ENCODE measurements around the gene SMAD6. TPM values are rescaled to one million over a fixed set of nuclear protein-coding genes. Genes with fewer than 3 reads are reported as not detected.
A peak's percentile ranks its signal among the peaks of the same experiment; 100 is the strongest.

SMAD6 gene
- total RNA-seq, 1 experiment from 2014 or later: 7.6 TPM

DNA sequence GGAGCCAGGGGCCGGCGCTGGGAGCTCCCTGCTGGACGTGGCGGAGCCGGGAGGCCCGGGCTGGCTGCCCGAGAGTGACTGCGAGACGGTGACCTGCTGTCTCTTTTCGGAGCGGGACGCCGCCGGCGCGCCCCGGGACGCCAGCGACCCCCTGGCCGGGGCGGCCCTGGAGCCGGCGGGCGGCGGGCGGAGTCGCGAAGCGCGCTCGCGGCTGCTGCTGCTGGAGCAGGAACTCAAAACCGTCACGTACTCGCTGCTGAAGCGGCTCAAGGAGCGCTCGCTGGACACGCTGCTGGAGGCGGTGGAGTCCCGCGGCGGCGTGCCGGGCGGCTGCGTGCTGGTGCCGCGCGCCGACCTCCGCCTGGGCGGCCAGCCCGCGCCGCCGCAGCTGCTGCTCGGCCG lies 1.5 kb downstream of the SMAD6 start:
- Histone ChIP-seq H3K4me3 (peak overlapping the region; percentile 62), H3K36me3 (no peaks in the 10 kb centered on the region), H3K27me3 (no peaks in the 10 kb centered on the region), H3K27ac (no peak overlapping the region), H3K4me1 (peaks cover 7% of the 10 kb centered on the region; the same call in 1 of the 2 replicates), H3K9me3 (replicated peaks) (no peaks in the 10 kb centered on the region)
- peak; percentile 55 to 59 for DNase-seq

- Histone ChIP-seq H3K27me3 (no peaks in the 10 kb centered on the region), H3K9me3 (replicated peaks) (no peaks in the 10 kb centered on the region), H3K4me1 (peaks cover 7% of the 10 kb centered on the region; the same call in 1 of the 2 replicates), H3K27ac (no peak overlapping the region), H3K36me3 (no peaks in the 10 kb centered on the region), H3K4me3 (peak overlapping the region; percentile 62)
- peak in 1 of 2 experiments; percentile 15 for DNase-seq
These were observed 2.2 kb downstream of the SMAD6 start for GRCh38 chr15:66704019-66704802.

DNA sequence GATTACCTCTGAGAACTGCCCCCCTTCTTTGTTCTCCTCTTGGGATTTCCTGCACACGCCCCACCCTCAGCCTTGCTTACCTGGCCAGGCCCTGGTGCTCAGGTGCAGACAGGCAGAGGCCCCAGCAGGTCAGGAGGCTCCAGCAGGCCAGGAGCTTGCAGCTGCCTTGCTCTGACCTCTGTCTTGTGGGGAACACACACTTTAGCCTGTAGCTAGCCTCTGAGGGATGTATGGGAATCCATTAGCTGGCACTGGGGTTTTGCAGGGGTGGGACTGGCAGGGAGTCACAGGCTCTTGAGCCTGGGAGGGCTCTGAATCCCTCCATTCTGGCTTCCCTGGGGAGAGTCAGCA lies 2.7 kb downstream of the SMAD6 start:
- DNase-seq: no peak
- Histone ChIP-seq H3K27ac (no peak overlapping the region), H3K36me3 (no peaks in the 10 kb centered on the region), H3K27me3 (no peaks in the 10 kb centered on the region), H3K4me3 (no peak overlapping the region; the same call in 1 of the 2 replicates), H3K9me3 (replicated peaks) (no peaks in the 10 kb centered on the region), H3K4me1 (peaks cover 7% of the 10 kb centered on the region; the same call in 1 of the 2 replicates)

DNA sequence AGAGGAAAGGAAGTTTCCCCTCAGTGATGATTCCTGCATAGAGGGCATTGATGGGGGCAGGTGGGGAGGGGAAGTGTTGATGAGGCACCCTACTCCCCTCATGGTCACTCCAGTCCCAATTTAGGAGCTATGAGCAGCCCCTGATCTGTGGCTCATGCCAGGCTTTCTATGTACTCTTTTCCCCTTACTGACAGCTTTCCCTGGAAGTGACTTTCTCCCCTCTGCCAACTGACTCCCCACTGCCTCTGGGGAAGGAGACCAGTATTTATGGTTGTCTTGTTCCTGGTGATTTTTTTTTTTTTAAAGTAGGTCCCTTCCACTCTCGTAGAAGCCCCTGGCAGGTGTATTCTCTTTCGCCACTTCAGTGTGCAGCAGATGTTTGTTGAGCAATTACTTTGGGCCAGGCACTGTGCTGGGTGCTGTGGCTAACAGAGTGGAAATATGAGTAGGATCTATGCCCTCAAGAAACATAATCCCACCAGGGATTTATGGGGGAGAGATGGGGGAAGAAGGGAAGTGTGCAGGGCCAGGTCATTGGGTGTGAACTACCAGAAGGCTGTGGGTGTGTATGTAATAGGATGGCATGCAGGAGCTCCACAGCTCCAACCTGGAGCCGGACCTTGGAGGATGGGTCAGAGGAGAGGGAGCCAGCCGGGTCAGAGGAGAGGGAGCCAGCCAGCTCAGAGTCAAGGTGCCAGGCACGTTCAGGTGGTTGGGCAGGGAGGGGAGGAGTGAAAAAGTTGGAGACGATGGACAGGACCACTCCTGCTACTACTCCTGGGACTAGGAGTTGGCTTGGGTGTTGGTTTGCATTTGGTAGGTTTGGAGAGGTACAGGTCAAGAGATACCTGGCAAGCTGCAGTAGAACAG lies 3.5 kb downstream of the SMAD6 start:
- no peaks in the 10 kb centered on the region for H3K27me3 ChIP-seq
- H3K36me3 ChIP-seq: no peaks in the 10 kb centered on the region
- DNase-seq: no peak
- no peak overlapping the region for H3K27ac ChIP-seq
- H3K4me1 ChIP-seq: peaks cover 7% of the 10 kb centered on the region; the same call in 1 of the 2 replicates
- no peak overlapping the region for H3K4me3 ChIP-seq
- H3K9me3 ChIP-seq (replicated peaks): no peaks in the 10 kb centered on the region

DNA sequence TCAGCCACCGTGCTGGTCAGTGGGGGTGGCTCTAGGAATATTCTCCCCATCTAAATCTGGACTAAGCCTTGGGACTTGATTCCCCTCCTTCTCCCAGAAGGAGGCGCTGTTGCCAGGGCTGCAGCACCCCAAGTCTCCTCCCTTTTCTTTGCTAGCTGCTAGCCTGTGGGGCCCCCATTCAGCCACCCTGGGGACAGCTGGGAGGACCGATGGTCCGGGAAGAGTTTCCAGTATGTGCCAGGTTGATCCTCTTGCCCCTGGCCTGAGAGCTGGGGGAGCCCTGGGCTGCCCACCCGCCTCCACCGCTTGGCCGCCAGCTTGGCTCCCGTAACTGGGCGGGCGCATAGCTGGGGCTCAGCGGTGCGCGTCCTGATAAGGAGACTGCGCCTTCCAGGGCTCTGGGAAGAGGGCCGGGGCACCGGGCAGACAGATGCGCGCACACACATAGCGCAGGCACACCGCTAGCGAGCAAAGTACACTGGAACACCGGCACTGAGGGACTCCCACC lies 4.2 kb downstream of the SMAD6 start:
- H3K27ac ChIP-seq: no peak overlapping the region
- no peak overlapping the region for H3K4me3 ChIP-seq
- no peaks in the 10 kb centered on the region for H3K27me3 ChIP-seq
- peaks cover 7% of the 10 kb centered on the region; the same call in 1 of the 2 replicates for H3K4me1 ChIP-seq
- no peaks in the 10 kb centered on the region for H3K36me3 ChIP-seq
- H3K9me3 ChIP-seq (replicated peaks): no peaks in the 10 kb centered on the region
- DNase-seq: peak in 1 of 2 experiments; percentile 26

DNA sequence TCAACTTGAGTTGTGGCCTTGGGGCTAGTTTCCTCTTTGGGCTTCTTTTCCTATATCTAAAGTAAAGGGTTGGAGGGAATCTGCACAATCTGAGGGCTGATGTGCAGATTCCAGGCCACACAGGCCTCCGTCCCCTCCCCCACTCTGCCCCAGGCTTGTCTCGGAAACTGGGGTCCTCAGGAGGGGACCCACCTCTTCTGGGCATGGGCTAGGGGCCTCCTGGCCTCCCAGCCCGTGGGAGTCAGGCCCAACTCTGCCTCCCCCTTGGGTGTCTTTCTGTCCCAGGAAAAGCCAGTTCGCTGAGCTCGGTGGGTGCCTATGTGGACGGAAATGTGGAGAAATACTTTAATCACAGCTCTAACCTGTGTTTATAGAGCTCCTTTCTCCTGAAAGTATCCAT lies 4.8 kb downstream of the SMAD6 start:
- no peak overlapping the region for H3K27ac ChIP-seq
- no peaks in the 10 kb centered on the region for H3K27me3 ChIP-seq
- H3K9me3 ChIP-seq (replicated peaks): no peaks in the 10 kb centered on the region
- H3K36me3 ChIP-seq: no peaks in the 10 kb centered on the region
- H3K4me1 ChIP-seq: peaks cover 7% of the 10 kb centered on the region; the same call in 1 of the 2 replicates
- DNase-seq: no peak
- no peak overlapping the region for H3K4me3 ChIP-seq

GRCh38 chr15:66707310-66708082 lies 5.5 kb downstream of the SMAD6 start:
- no peak overlapping the region for H3K4me3 ChIP-seq
- no peaks in the 10 kb centered on the region for H3K36me3 ChIP-seq
- no peaks in the 10 kb centered on the region for H3K27me3 ChIP-seq
- H3K4me1 ChIP-seq: peaks cover 7% of the 10 kb centered on the region; the same call in 1 of the 2 replicates
- peak in 1 of 2 experiments; percentile 42 for DNase-seq
- no peaks in the 10 kb centered on the region for H3K9me3 ChIP-seq (replicated peaks)
- no peak overlapping the region for H3K27ac ChIP-seq

- Histone ChIP-seq H3K27ac (no peak overlapping the region), H3K4me3 (no peak overlapping the region), H3K4me1 (peaks cover 7% of the 10 kb centered on the region; the same call in 1 of the 2 replicates), H3K36me3 (no peaks in the 10 kb centered on the region), H3K27me3 (no peaks in the 10 kb centered on the region), H3K9me3 (replicated peaks) (no peaks in the 10 kb centered on the region)
- no peak for DNase-seq
These were observed 6.4 kb downstream of the SMAD6 start for GRCh38 chr15:66708389-66708788.

DNA sequence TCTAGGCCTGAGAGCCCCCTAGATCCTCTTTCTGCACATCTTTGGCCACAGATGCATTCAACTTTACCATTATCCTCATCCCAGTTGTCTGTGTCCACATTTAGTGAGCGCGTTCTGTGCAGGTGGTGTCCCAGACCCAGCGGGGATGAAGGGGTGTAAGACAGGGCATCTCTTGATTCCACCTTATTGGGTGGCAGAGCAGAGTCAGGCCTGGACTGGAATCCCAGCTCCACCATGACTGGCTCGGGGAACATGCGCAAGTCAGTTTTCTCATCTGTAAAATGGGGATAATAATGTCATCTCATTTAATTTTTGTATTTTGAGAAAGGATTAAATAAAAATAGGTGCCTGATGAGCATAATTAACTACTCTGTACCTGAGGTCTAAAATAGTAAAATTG lies 7.8 kb downstream of the SMAD6 start:
- H3K27me3 ChIP-seq: no peaks in the 10 kb centered on the region
- H3K27ac ChIP-seq: no peak overlapping the region
- DNase-seq: no peak
- no peaks in the 10 kb centered on the region for H3K9me3 ChIP-seq (replicated peaks)
- no peak overlapping the region for H3K4me3 ChIP-seq
- peaks cover 19% of the 10 kb centered on the region for H3K4me1 ChIP-seq
- no peaks in the 10 kb centered on the region for H3K36me3 ChIP-seq

GRCh38 chr15:66711260-66711659 lies 9.2 kb downstream of the SMAD6 start:
- Histone ChIP-seq H3K27ac (no peak overlapping the region), H3K4me3 (no peak overlapping the region), H3K36me3 (no peaks in the 10 kb centered on the region), H3K27me3 (no peaks in the 10 kb centered on the region), H3K4me1 (peaks cover 31% of the 10 kb centered on the region), H3K9me3 (replicated peaks) (no peaks in the 10 kb centered on the region)
- no peak for DNase-seq

DNA sequence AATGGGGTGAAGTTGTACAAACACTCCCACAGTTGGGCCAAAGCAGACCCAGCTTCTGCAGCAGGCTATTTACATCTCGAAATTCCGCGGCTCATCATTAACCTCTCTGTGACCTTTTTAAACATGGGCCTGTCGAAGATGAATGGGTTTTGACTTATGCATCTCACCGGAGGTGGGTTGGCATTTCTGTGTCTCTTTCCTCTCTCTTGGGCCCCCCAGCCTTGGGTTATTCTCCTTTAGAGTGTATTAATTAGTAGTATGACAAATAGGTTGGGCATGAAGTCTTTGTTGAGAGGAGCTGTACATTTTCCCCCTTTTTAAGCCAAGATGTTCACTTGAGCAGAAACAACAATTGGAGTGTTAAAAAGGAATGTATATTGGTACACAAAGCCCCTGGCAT lies 9.8 kb downstream of the SMAD6 start:
- H3K36me3 ChIP-seq: no peaks in the 10 kb centered on the region
- no peak for DNase-seq
- H3K27me3 ChIP-seq: no peaks in the 10 kb centered on the region
- H3K27ac ChIP-seq: no peak overlapping the region
- peaks cover 37% of the 10 kb centered on the region for H3K4me1 ChIP-seq
- no peak overlapping the region for H3K4me3 ChIP-seq
- H3K9me3 ChIP-seq (replicated peaks): no peaks in the 10 kb centered on the region

DNA sequence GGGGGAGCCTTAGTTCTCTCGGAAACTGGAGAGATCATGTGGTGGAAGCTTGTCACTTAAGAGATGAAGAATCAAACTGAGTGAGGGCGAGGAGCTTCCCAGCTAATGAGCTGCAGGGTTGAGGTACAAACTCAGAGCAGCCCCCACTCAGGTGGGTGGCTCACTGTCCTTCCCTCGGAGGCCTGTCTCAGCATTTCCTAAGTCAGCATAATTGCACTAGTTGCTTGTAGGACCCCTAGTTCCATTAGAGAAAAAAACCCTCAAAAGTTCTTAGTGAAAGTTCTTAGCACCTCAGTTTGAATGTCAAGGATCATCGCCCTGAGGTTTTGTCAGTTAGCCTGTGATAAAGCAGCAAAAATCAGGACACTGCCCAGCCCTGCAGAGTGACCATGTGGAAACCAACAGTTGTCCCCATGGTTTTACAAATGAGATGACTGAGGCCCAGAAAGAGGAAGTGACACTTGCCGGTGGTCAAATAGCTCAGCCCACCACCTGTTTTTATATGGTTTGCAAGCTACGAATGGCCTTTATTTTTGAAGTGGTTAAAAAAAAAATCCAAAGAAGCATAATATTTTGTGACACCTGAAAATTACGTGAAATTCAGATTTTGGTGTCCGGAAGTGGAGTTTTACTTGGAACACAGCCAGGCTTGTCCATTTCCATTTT lies 11.9 kb downstream of the SMAD6 start:
- DNase-seq: peak in 1 of 2 experiments; percentile 23
- Histone ChIP-seq H3K4me3 (no peak overlapping the region), H3K9me3 (replicated peaks) (no peaks in the 10 kb centered on the region), H3K4me1 (peaks cover 33% of the 10 kb centered on the region), H3K36me3 (no peaks in the 10 kb centered on the region), H3K27ac (no peak overlapping the region), H3K27me3 (no peaks in the 10 kb centered on the region)

GRCh38 chr15:66714543-66714981 lies 12.5 kb downstream of the SMAD6 start:
- Histone ChIP-seq H3K27me3 (no peaks in the 10 kb centered on the region), H3K36me3 (no peaks in the 10 kb centered on the region), H3K27ac (no peak overlapping the region), H3K9me3 (replicated peaks) (no peaks in the 10 kb centered on the region), H3K4me3 (no peak overlapping the region), H3K4me1 (peaks cover 33% of the 10 kb centered on the region)
- peak in 1 of 2 experiments; percentile 23 for DNase-seq

- Histone ChIP-seq H3K36me3 (no peaks in the 10 kb centered on the region), H3K27me3 (no peaks in the 10 kb centered on the region), H3K9me3 (replicated peaks) (no peaks in the 10 kb centered on the region), H3K4me1 (peaks cover 33% of the 10 kb centered on the region), H3K27ac (no peak overlapping the region), H3K4me3 (no peak overlapping the region)
- DNase-seq: peak in 1 of 2 experiments; percentile 21
These were observed 13.2 kb downstream of the SMAD6 start for GRCh38 chr15:66715181-66715624.
